B cell (primary cell): ENCODE measurements around the gene AHRR.

ENCODE experiments used
- CTCF ChIP-seq: fragments of 200-600 bp; IDR thresholded peaks from one replicate; pipeline ENCODE4 v1.8.0; 2022; ENCODE audit warnings: antibody characterized with exemption, mild to moderate bottlenecking
- EZH2 ChIP-seq: IDR thresholded peaks from 2 replicates; pipeline ENCODE4 v1.6.1; 2012; ENCODE audit warnings: borderline replicate concordance, low read depth, mild to moderate bottlenecking, moderate library complexity, low read length; ENCODE audit not compliant: insufficient read depth, poor library complexity, severe bottlenecking

GRCh38 chr5:485946-486491 lies 164.5 kb downstream of the AHRR start:
- TF ChIP-seq EZH2 (no peak), CTCF (no peak)
